PC-3 (cell line): ENCODE measurements around the gene GRB10. TPM values are rescaled to one million over a fixed set of nuclear protein-coding genes. Genes with fewer than 3 reads are reported as not detected.

Experiments
- ATAC-seq: fragments of 200-7000 bp; cut with Tn5 transposase; 2 replicates; pipeline ENCODE4 v1.9.1; 2020; ENCODE audit warnings: mild to moderate bottlenecking, moderate library complexity
- BruUV-seq: library from RNA; stranded (reverse); fragments of 400-500 nt; replicated peaks from 2 replicates; lab custom pipeline; 2021; lab: Mats Ljungman, UMichigan
- CTCF ChIA-PET: fragments of 300-600 bp; sonication (Branson Sonifier 250); formaldehyde crosslinking; loops from one replicate; lab custom pipeline; 2022; ENCODE audit warnings: antibody characterized with exemption; lab: Charles Lee
- POLR2A ChIA-PET: fragments of 300-600 bp; sonication (Branson Sonifier 250); formaldehyde crosslinking; loops from one replicate; lab custom pipeline; 2022; ENCODE audit warnings: antibody characterized with exemption; ENCODE audit not compliant: unreplicated experiment; lab: Charles Lee
- DNase-seq: peaks from one replicate; pipeline ENCODE4 v3.0.0-alpha.2; 2015
- H2AFZ ChIP-seq: fragments of 300-600 bp; sonication (generic); 2 replicates; pipeline ENCODE4 v1.6.0; 2016; ENCODE audit warnings: antibody characterized with exemption, low read length
- H3F3A ChIP-seq: fragments of 300-600 bp; sonication (generic); one replicate; pipeline ENCODE4 v1.6.0; 2017; ENCODE audit warnings: antibody characterized with exemption, low read length, control low read depth, mild to moderate bottlenecking; ENCODE audit not compliant: unreplicated experiment
- H3K27ac ChIP-seq: fragments of 300-600 bp; sonication (generic); 2 replicates; pipeline ENCODE4 v1.5.1; 2016; ENCODE audit warnings: mild to moderate bottlenecking, low read length
- H3K27me3 ChIP-seq: fragments of 300-600 bp; sonication (generic); 2 replicates; pipeline ENCODE4 v1.6.1; 2016; ENCODE audit warnings: low read length, mixed read lengths
- H3K36me3 ChIP-seq: fragments of 300-600 bp; sonication (generic); 2 replicates; pipeline ENCODE4 v1.6.1; 2016; ENCODE audit warnings: low read depth, mixed run types, low read length, mixed read lengths
- H3K4me1 ChIP-seq: fragments of 300-600 bp; sonication (generic); 2 replicates; pipeline ENCODE4 v1.5.1; 2016; ENCODE audit warnings: low read length; ENCODE audit not compliant: insufficient read depth
- H3K4me2 ChIP-seq: fragments of 300-600 bp; sonication (generic); 2 replicates; pipeline ENCODE4 v1.6.0; 2016; ENCODE audit warnings: low read length
- H3K4me3 ChIP-seq: fragments of 300-600 bp; sonication (generic); 2 replicates; pipeline ENCODE4 v1.5.1; 2016; ENCODE audit warnings: mild to moderate bottlenecking, low read length, mixed read lengths
- H3K79me2 ChIP-seq: fragments of 300-600 bp; sonication (generic); 2 replicates; pipeline ENCODE4 v1.6.1; 2017; ENCODE audit warnings: low read length, mixed read lengths
- H3K9ac ChIP-seq: fragments of 300-600 bp; sonication (generic); 2 replicates; pipeline ENCODE4 v1.6.0; 2016; ENCODE audit warnings: mild to moderate bottlenecking, low read length
- H3K9me2 ChIP-seq: fragments of 300-600 bp; sonication (generic); replicated peaks from 2 replicates; pipeline ENCODE4 v1.6.1; 2016; ENCODE audit warnings: mixed run types, low read length, mixed read lengths
- H3K9me3 ChIP-seq: fragments of 300-600 bp; sonication (generic); 2 replicates; pipeline ENCODE4 v1.6.1; 2016; ENCODE audit warnings: low read length, mixed read lengths
- H4K20me1 ChIP-seq: fragments of 300-600 bp; sonication (generic); 2 replicates; pipeline ENCODE4 v1.6.1; 2016; ENCODE audit warnings: low read length, mixed read lengths
- EZH2 ChIP-seq: fragments of 300-600 bp; sonication (generic); IDR thresholded peaks from one replicate; pipeline ENCODE4 v1.6.1; 2017; ENCODE audit warnings: antibody characterized with exemption, mild to moderate bottlenecking, low read length; ENCODE audit not compliant: unreplicated experiment
- EZH2phosphoT487 ChIP-seq: fragments of 300-600 bp; sonication (generic); IDR thresholded peaks from 2 replicates; pipeline ENCODE4 v1.6.1; 2018; ENCODE audit warnings: mild to moderate bottlenecking, antibody characterized with exemption, low read length, borderline replicate concordance
- intact Hi-C: fragments of 100-400 bp; cut with micrococcal nuclease; formaldehyde crosslinking; loops from 2 replicates; pipeline ENCODE4 v1.9.0; 2023
- total RNA-seq: library from RNA; depleted of rRNA; stranded (reverse); fragments of >200 nt; gene quantifications from 2 replicates; pipeline ENCODE4 v1.2.3, GENCODE V29; 2014
- TF ChIP-seq, protein P1 (sequence below): fragments of 300-600 bp; sonication (generic); conservative IDR thresholded peaks from 2 replicates; pipeline ENCODE4 v1.5.1; 2017; ENCODE audit warnings: antibody characterized with exemption, low read depth, mild to moderate bottlenecking, low read length

The GRB10 gene
- total RNA-seq, 1 experiment from 2014 or later = 61.3 TPM

DNA sequence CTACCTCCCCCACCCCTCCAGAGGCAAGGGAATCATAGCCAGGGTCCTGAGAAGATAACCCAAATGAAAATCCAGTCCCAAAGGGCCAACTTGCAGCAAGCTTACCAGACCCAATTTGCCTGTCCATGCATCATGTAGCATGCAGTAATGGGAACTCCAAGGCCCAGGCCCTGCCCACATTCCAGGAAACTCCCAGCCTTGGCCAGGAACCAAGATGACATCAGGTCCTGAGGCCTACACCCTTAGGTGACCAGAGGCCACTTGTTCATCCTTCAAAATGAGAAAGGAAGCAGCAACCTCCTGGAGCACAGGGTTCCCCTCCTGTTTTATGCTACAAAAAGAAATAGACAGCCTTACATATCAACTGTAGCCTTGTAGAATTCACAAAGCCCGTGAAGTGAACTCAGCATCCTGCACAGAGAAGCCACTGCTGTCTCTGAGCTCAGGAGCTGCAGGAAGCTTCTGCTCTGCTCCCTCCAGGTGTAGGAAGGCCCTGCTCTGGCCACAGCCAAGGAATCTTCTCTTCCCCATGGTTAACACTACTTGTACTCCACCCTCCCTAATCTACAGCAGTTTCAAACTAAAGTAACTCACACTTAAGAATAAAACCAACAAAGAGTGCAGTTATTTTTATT, 30.3 kb upstream of the GRB10 start:
- intact Hi-C loops = no loop called here
- H3K9ac ChIP-seq = no peak overlapping the region
- no peaks in the 10 kb centered on the region for H3K27me3 ChIP-seq
- ChIA-PET POLR2A (no interaction called here), CTCF (no interaction called here)
- TF ChIP-seq EZH2phosphoT487 (no peak), EZH2 (no peak)
- TF ChIP-seq, protein P1, sequence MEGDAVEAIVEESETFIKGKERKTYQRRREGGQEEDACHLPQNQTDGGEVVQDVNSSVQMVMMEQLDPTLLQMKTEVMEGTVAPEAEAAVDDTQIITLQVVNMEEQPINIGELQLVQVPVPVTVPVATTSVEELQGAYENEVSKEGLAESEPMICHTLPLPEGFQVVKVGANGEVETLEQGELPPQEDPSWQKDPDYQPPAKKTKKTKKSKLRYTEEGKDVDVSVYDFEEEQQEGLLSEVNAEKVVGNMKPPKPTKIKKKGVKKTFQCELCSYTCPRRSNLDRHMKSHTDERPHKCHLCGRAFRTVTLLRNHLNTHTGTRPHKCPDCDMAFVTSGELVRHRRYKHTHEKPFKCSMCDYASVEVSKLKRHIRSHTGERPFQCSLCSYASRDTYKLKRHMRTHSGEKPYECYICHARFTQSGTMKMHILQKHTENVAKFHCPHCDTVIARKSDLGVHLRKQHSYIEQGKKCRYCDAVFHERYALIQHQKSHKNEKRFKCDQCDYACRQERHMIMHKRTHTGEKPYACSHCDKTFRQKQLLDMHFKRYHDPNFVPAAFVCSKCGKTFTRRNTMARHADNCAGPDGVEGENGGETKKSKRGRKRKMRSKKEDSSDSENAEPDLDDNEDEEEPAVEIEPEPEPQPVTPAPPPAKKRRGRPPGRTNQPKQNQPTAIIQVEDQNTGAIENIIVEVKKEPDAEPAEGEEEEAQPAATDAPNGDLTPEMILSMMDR = no peak
- ATAC-seq (peak; percentile 98), DNase-seq (peak; percentile 90)
- H2AFZ ChIP-seq = no peak overlapping the region
- H3K79me2 ChIP-seq = no peaks in the 10 kb centered on the region
- no peak overlapping the region for H3K4me3 ChIP-seq
- BruUV-seq = no TSS peak
- H3K9me3 ChIP-seq = no peaks in the 10 kb centered on the region
- peak overlapping the region; percentile 13; the same call in 1 of the 2 replicates for H3K27ac ChIP-seq
- H3F3A ChIP-seq = no peaks in the 10 kb centered on the region
- H3K36me3 ChIP-seq = no peaks in the 10 kb centered on the region
- H3K9me2 ChIP-seq = no peaks in the 10 kb centered on the region
- peaks cover 14% of the 10 kb centered on the region for H3K4me1 ChIP-seq
- no peak overlapping the region for H3K4me2 ChIP-seq
- H4K20me1 ChIP-seq = no peaks in the 10 kb centered on the region

DNA sequence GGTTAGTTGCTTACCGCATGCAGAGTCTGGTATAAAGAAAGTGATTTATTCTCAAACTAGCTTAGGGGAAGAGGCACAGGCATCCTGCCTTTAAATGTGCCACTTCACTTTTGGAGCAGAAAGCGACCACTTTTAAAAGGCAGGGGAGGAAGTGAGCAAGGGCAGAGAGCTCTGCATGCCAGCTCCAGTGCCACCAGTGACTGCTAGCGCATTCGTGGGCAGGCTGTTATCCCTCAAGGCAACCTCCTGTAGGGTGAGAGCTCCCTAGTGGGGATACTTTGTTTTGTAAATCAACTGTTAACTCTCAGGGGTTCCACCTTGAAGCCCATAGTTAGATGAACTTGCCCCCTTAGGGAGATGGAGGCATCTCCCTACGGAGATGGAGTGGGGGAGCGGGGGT, 29.4 kb upstream of the GRB10 start:
- CTCF ChIA-PET = no interaction called here
- no peak overlapping the region for H2AFZ ChIP-seq

More for the DNA sequence above, 29.4 kb upstream of the GRB10 start:
- POLR2A ChIA-PET = no interaction called here
- Histone ChIP-seq H3K9me3 (no peaks in the 10 kb centered on the region), H3K9me2 (no peaks in the 10 kb centered on the region), H3K9ac (no peak overlapping the region), H3K4me3 (no peak overlapping the region), H3K36me3 (no peaks in the 10 kb centered on the region), H4K20me1 (no peaks in the 10 kb centered on the region), H3K79me2 (no peaks in the 10 kb centered on the region), H3F3A (no peaks in the 10 kb centered on the region), H3K27ac (no peak overlapping the region), H3K27me3 (no peaks in the 10 kb centered on the region), H3K4me2 (no peak overlapping the region), H3K4me1 (peaks cover 14% of the 10 kb centered on the region)
- ATAC-seq (peak; percentile 25; the same call in 1 of the 2 replicates), DNase-seq (no peak)
- TF ChIP-seq EZH2 (no peak), EZH2phosphoT487 (no peak)
- TF ChIP-seq, protein P1 = no peak
- BruUV-seq = no TSS peak
- intact Hi-C loops = no loop called here
